Neural cell (in vitro differentiated cells): Measurements from ENCODE around the gene WDR81. TPM values are rescaled to one million over a fixed set of nuclear protein-coding genes. Genes with fewer than 3 reads are reported as not detected.

ENCODE experiments used
- H2AFZ ChIP-seq: fragments of 200-600, 300-800 bp; sonication (generic), shearing (Covaris generic); 2 replicates; pipeline ENCODE4 v1.6.0; 2014; ENCODE audit warnings: low read depth, mild to moderate bottlenecking, antibody characterized with exemption, low read length, moderate library complexity
- H3F3A ChIP-seq: fragments of 200-600 bp; shearing (Covaris generic); 2 replicates; pipeline ENCODE4 v1.6.1; 2016; ENCODE audit warnings: mild to moderate bottlenecking, moderate library complexity, mixed read lengths, antibody characterized with exemption, low read length; ENCODE audit not compliant: insufficient read depth, poor library complexity, severe bottlenecking
- H3K27ac ChIP-seq: fragments of 200-600, 300-800 bp; sonication (generic), shearing (Covaris generic); 2 replicates; pipeline ENCODE4 v1.5.1; 2014; ENCODE audit warnings: mild to moderate bottlenecking, low read length, moderate library complexity
- H3K27me3 ChIP-seq: fragments of 300-800, 200-600 bp; sonication (generic), shearing (Covaris generic); 2 replicates; pipeline ENCODE4 v1.6.0; 2014; ENCODE audit warnings: mild to moderate bottlenecking, low read depth, low read length, moderate library complexity; ENCODE audit not compliant: insufficient read depth
- H3K36me3 ChIP-seq: fragments of 300-800, 200-600 bp; sonication (generic), shearing (Covaris generic); 2 replicates; pipeline ENCODE4 v1.5.1; 2014; ENCODE audit warnings: mild to moderate bottlenecking, antibody characterized with exemption, low read length, moderate library complexity; ENCODE audit not compliant: insufficient read depth
- H3K4me2 ChIP-seq: fragments of 300-800, 200-600 bp; sonication (generic), shearing (Covaris generic); 2 replicates; pipeline ENCODE4 v1.6.0; 2014; ENCODE audit warnings: mild to moderate bottlenecking, low read length
- H3K4me3 ChIP-seq: fragments of 300-800, 200-600 bp; sonication (generic), shearing (Covaris generic); 2 replicates; pipeline ENCODE4 v1.5.1; 2014; ENCODE audit warnings: mild to moderate bottlenecking, low read length, moderate library complexity
- H3K79me2 ChIP-seq: fragments of 200-600 bp; shearing (Covaris generic); replicated peaks from 2 replicates; pipeline ENCODE4 v1.6.0; 2014; ENCODE audit warnings: mild to moderate bottlenecking, low read length, moderate library complexity; ENCODE audit not compliant: insufficient read depth
- H3K9ac ChIP-seq: fragments of 300-800, 200-600 bp; sonication (generic), shearing (Covaris generic); 2 replicates; pipeline ENCODE4 v1.6.1; 2016; ENCODE audit warnings: mild to moderate bottlenecking, low read length, mixed read lengths
- H3K9me2 ChIP-seq: fragments of 200-600 bp; shearing (Covaris generic); 2 replicates; pipeline ENCODE4 v1.6.1; 2016; ENCODE audit warnings: mild to moderate bottlenecking, low read length, mixed read lengths; ENCODE audit not compliant: insufficient read depth
- H3K9me3 ChIP-seq: fragments of 200-600, 300-800 bp; sonication (generic), shearing (Covaris generic); 2 replicates; pipeline ENCODE4 v1.6.1; 2016; ENCODE audit warnings: mild to moderate bottlenecking, mixed run types, low read length, moderate library complexity, mixed read lengths
- H4K20me1 ChIP-seq: fragments of 200-600 bp; shearing (Covaris generic); 2 replicates; pipeline ENCODE4 v1.6.1; 2016; ENCODE audit warnings: mild to moderate bottlenecking, mixed run types; ENCODE audit not compliant: insufficient read depth
- EP300 ChIP-seq: fragments of 450-650 bp; conservative IDR thresholded peaks from 2 replicates; pipeline ENCODE4 v1.6.1; 2014; ENCODE audit warnings: antibody characterized with exemption, mild to moderate bottlenecking, moderate library complexity; ENCODE audit not compliant: poor library complexity, severe bottlenecking
- EZH2 ChIP-seq: fragments of 200-600, 300-800 bp; shearing (Covaris generic), sonication (generic); IDR thresholded peaks from 2 replicates; pipeline ENCODE4 v1.6.1; 2014; ENCODE audit warnings: antibody characterized with exemption, low read length, borderline replicate concordance, mild to moderate bottlenecking; ENCODE audit not compliant: insufficient read depth, poor library complexity, severe bottlenecking
- MXI1 ChIP-seq: fragments of 450-650 bp; conservative IDR thresholded peaks from 2 replicates; pipeline ENCODE4 v1.6.1; 2014; ENCODE audit warnings: antibody characterized with exemption, mild to moderate bottlenecking; ENCODE audit not compliant: poor library complexity, severe bottlenecking
- POLR2AphosphoS5 ChIP-seq: IDR thresholded peaks from 2 replicates; pipeline ENCODE4 v1.6.1; 2012
- RAD21 ChIP-seq: fragments of 450-650 bp; conservative IDR thresholded peaks from 2 replicates; pipeline ENCODE4 v1.6.1; 2014; ENCODE audit warnings: antibody characterized with exemption, mild to moderate bottlenecking, moderate library complexity
- REST ChIP-seq: IDR thresholded peaks from 2 replicates; pipeline ENCODE4 v1.6.1; 2012; ENCODE audit warnings: borderline replicate concordance
- SMC3 ChIP-seq: fragments of 450-650 bp; conservative IDR thresholded peaks from 2 replicates; pipeline ENCODE4 v1.6.1; 2014; ENCODE audit warnings: antibody characterized with exemption, mild to moderate bottlenecking, moderate library complexity; ENCODE audit not compliant: poor library complexity
- TAF1 ChIP-seq: IDR thresholded peaks from 2 replicates; pipeline ENCODE4 v1.6.1; 2012; ENCODE audit warnings: low read depth
- polyA plus RNA-seq: library from polyadenylated mRNA; depleted of rRNA; stranded (reverse); fragments of >200 nt; gene quantifications from 2 replicates; pipeline ENCODE4 v1.2.3, GENCODE V29; 2014
- TF ChIP-seq, protein P1 (sequence below): fragments of 450-650 bp; IDR thresholded peaks from 2 replicates; pipeline ENCODE4 v1.5.1; 2014; ENCODE audit warnings: antibody characterized with exemption, mild to moderate bottlenecking, moderate library complexity; ENCODE audit not compliant: poor library complexity, severe bottlenecking

Gene WDR81
- polyA plus RNA-seq, 1 donor from 2014 or later = 5.4 TPM

- TF ChIP-seq REST (no peak), EP300 (no peak), EZH2 (no peak), RAD21 (no peak), MXI1 (no peak), SMC3 (no peak), TAF1 (no peak), POLR2AphosphoS5 (no peak)
- TF ChIP-seq, protein P1, sequence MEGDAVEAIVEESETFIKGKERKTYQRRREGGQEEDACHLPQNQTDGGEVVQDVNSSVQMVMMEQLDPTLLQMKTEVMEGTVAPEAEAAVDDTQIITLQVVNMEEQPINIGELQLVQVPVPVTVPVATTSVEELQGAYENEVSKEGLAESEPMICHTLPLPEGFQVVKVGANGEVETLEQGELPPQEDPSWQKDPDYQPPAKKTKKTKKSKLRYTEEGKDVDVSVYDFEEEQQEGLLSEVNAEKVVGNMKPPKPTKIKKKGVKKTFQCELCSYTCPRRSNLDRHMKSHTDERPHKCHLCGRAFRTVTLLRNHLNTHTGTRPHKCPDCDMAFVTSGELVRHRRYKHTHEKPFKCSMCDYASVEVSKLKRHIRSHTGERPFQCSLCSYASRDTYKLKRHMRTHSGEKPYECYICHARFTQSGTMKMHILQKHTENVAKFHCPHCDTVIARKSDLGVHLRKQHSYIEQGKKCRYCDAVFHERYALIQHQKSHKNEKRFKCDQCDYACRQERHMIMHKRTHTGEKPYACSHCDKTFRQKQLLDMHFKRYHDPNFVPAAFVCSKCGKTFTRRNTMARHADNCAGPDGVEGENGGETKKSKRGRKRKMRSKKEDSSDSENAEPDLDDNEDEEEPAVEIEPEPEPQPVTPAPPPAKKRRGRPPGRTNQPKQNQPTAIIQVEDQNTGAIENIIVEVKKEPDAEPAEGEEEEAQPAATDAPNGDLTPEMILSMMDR = no peak
- H3K36me3 ChIP-seq = no peaks in the 10 kb centered on the region
Measured at GRCh38 chr17:1731194-1731506, 6.6 kb downstream of the WDR81 start.

DNA sequence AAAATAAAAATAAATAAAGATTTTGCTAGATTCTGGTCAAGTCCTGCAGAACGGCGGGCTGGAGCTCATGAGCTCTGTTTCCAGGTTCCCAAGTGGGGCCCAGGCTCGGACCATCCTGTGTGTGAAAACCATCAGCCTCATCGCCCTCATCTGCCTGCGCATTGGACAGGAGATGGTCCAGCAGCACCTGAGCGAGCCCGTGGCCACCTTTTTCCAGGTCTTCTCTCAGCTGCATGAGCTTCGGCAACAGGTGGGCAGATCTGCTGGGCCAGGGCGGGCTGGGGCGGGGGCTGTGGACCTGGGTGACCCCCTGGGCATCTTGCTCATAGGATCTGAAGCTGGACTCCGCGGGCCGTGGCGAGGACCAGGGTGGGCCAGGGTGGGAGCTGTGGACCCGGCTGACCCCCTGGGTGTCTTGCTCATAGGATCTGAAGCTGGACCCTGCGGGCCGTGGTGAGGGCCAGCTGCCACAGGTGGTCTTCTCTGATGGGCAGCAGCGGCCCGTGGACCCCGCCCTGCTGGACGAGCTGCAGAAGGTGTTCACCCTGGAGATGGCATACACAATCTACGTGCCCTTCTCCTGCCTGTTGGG, 7.8 kb downstream of the WDR81 start:
- Histone ChIP-seq H3K27ac (no peak overlapping the region), H3K36me3 (no peaks in the 10 kb centered on the region), H3K4me3 (no peak overlapping the region), H3K9ac (no peak overlapping the region), H3K9me3 (no peaks in the 10 kb centered on the region), H3K4me2 (no peak overlapping the region), H3F3A (no peaks in the 10 kb centered on the region), H2AFZ (no peak overlapping the region), H3K79me2 (no peaks in the 10 kb centered on the region), H3K27me3 (no peaks in the 10 kb centered on the region), H4K20me1 (no peaks in the 10 kb centered on the region), H3K9me2 (no peaks in the 10 kb centered on the region)
- TF ChIP-seq POLR2AphosphoS5 = no peak
- no peak for TF ChIP-seq TAF1
- no peak for TF ChIP-seq SMC3
- TF ChIP-seq, protein P1 = no peak
- TF ChIP-seq REST = no peak
- TF ChIP-seq RAD21 = no peak
- no peak for TF ChIP-seq EP300
- no peak for TF ChIP-seq MXI1
- no peak for TF ChIP-seq EZH2

More at GRCh38 chr17:1731194-1731506, 6.6 kb downstream of the WDR81 start:
- Histone ChIP-seq H4K20me1 (no peaks in the 10 kb centered on the region), H3F3A (no peaks in the 10 kb centered on the region), H3K27me3 (no peaks in the 10 kb centered on the region), H3K27ac (no peak overlapping the region), H3K9me2 (no peaks in the 10 kb centered on the region), H3K4me2 (no peak overlapping the region), H3K9ac (no peak overlapping the region), H3K4me3 (no peak overlapping the region), H3K9me3 (no peaks in the 10 kb centered on the region), H3K79me2 (no peaks in the 10 kb centered on the region), H2AFZ (no peak overlapping the region)
